WI38 (cell line): ENCODE data around the gene NME2.
"Not testable (repeated sequence)": the region's sequence is repeated elsewhere in the genome, so short reads cannot be mapped to it uniquely, and the experiment has no call there.

Experiments
- H3K4me3 ChIP-seq: 2 replicates; pipeline ENCODE4 v1.5.1; 2011; ENCODE audit warnings: low read depth, mild to moderate bottlenecking, control low read depth, low read length
- TF ChIP-seq, protein P1 (sequence below): IDR thresholded peaks from 2 replicates; pipeline ENCODE4 v1.5.1; 2012; ENCODE audit warnings: low read depth, mild to moderate bottlenecking, control low read depth, low read length

The NME2 gene

DNA sequence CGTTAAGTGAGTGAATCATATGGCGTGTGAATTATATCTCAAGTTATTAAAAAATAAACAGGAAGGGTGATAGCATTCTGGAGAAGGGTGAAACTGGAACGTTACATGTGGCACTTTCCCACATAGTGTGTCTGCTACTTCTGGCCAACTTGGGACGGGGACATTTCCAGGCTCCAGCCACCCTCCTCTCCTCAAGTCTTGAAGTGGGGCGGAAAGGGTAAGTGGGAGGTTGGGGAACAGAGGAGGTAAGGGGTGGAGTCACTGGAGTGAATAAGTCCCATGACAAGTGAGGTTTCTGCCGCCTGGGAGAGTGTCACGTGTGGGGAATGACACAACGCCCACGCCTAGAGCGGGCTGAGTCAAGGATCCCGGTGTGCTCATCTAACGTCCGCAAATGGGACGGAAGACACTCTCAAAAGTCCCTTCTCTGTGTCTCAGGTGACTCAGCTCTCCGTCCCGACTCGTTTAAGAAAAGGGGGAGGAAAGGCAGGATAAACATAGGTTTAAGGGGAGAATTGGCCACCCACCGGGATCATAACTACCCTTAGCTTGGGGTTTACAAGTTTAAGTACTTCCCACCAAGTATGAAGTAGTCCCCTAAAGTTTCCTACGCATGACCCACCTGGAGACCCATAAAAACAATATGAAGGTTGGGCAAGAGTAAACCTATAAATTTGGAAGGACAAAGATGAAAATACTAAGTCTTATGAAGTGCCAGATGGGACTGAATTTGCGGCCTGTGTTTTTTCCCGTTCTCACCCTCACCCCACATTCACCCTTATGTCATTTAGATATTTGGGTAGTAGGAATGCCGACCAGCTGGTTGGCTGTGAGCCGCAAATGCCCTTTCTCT lies 44.4 kb upstream of the NME2 start:
- TF ChIP-seq, protein P1, sequence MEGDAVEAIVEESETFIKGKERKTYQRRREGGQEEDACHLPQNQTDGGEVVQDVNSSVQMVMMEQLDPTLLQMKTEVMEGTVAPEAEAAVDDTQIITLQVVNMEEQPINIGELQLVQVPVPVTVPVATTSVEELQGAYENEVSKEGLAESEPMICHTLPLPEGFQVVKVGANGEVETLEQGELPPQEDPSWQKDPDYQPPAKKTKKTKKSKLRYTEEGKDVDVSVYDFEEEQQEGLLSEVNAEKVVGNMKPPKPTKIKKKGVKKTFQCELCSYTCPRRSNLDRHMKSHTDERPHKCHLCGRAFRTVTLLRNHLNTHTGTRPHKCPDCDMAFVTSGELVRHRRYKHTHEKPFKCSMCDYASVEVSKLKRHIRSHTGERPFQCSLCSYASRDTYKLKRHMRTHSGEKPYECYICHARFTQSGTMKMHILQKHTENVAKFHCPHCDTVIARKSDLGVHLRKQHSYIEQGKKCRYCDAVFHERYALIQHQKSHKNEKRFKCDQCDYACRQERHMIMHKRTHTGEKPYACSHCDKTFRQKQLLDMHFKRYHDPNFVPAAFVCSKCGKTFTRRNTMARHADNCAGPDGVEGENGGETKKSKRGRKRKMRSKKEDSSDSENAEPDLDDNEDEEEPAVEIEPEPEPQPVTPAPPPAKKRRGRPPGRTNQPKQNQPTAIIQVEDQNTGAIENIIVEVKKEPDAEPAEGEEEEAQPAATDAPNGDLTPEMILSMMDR: no peak
- H3K4me3 ChIP-seq: peak overlapping the region; percentile 67

DNA sequence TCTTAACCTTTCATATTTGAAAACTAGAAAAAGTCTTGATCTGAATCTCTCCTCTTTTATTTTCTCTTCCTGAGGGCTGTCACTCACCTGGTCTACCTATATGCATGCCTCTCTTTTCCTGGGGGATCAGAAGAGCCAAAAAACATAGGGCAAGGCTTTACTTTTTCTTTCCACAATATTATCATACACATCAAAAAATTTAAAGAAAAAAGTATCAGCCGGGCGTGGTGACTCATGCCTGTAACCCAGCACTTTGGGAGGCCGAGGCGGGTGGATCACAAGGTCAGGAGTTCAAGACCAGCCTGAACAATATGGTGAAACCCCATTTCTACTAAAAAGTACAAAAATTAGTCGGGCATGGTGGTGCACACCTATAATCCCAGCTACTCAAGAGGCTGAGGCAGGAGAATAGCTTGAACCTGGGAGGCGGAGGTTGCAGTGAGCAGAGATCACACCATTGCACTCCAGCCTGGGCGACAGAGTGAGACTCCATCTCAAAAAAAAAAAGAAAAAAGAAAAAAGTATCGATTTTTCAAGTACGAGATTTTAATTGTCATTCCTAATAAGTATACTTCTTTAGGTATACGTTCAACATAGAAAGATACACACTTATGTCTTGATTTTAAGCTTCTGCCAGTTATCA lies 43.6 kb upstream of the NME2 start:
- not testable (repeated sequence) for H3K4me3 ChIP-seq

DNA sequence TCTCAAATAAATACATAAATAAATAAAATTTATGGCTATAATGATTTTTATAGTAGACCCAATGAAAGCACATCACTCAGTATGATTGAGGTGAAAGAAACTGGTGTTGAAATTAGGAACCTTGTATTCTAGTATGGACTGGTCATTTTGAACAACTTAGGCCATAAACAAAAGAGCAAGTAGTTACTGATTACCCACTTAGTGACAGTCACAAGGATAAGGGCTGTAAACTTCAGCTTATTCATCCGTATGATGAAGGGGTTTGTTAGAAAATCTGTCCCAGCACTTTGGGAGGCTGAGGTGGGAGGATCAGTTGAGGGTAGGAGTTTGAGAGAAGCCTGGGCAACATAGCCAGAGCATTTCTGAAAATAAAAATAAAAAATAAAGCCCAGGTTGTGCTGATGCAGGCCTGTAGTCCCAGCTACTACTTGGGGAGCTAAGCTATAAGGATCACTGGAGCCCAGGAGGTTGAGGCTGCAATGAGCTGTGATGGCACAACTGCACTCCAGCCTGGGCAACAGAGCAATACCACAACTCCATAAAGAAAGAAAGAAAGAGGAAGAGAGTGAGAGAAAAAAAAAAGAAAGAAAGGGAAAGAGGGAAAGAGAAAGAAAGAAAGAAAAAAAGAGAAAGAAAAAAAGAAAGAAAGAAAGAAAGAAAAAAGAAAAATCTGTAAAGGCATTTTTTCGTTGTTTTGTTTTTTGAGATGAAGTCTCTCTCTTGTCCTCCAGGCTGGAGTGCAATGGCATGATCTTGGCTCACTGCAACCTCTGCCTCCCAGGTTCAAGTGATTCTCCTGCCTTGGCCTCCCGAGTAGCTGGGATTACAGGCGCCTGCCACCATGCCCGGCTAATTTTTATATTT lies 41.3 kb upstream of the NME2 start:
- TF ChIP-seq, protein P1: no peak
- no peak overlapping the region for H3K4me3 ChIP-seq

DNA sequence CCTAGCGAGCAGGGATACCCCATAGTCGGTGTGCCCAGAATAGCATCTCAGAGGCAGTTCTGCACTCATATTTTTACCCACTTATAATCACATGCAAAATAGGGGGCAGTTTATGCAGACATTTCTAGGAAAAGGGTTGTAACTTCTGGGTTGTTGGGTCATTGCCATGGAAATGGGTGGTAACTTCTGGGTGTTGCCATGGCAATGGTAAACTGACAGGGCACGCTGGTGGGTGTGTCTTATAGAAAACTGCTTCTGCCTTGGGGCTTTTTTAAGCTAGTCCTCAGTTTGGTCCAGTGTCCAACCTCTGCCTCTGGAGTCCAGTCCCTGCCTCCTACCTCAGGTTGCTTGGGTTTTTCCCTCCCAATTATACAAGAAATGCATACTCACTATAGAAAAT lies 38.1 kb upstream of the NME2 start:
- TF ChIP-seq, protein P1: no peak
- no peak overlapping the region for H3K4me3 ChIP-seq

DNA sequence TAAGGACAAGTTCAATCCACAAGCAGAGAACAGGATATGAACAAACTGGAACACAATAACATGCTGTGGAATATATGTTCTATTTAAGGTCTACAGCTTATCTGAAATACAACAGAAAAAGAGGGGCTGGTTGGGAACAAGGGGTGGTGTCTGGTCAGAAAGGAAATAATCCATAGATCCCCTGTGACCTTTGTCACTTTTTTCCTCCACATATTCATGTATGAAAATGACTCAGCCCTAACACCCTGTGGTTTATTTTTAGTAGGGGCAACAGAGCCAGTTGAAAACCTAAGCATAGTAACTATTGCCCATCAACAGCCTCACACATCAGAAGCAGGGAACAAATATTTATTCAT lies 33.3 kb upstream of the NME2 start:
- TF ChIP-seq, protein P1: no peak

DNA sequence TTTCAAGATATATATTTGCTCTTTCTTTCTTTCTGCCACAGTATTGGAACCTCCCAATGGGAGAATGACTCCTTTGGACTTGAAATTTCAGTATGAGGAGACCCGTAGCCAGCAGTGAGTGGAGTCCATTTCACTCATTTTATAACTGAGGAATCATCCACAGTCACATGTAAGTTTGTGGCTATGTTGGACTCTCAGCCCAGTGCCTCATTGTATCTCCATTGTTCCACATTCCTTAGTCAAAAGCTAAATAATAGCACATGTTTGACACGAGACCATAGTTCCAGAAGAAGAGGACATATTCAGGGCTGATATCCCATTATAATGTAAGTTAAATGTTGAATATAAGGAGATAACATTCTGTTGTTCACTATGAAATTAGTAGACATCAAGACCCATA lies 32.8 kb upstream of the NME2 start:
- no peak overlapping the region for H3K4me3 ChIP-seq
- TF ChIP-seq, protein P1: no peak

More for the DNA sequence above, 33.3 kb upstream of the NME2 start:
- no peak overlapping the region for H3K4me3 ChIP-seq

DNA sequence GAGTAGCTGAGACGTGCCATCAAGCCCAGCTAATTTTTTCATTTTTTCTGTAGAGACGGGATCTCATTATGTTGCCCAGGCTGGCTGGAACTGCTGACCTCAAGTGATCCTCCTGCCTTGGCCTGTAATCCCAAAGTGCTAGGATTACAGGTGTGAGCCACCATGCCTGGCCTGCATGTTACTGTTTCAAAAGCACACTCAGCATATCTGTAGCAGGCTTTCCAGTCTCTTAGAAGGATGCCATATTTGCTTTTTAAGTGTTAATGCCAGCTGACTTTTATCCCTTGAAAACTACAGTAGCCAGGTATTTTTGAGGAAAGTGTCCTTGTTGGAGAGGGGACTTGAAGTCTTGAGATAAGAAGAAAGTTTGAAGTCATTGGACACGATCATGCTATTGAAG lies 30.3 kb upstream of the NME2 start:
- TF ChIP-seq, protein P1: no peak
- H3K4me3 ChIP-seq: no peak overlapping the region
